SK-N-SH treated with all-trans-retinoic acid at 6 μM for 48 hours (cell line): ENCODE results near the gene AUTS2.

Experiments
- ATAC-seq: fragments of 200-7000 bp; cut with Tn5 transposase; 3 replicates; pipeline ENCODE4 v1.9.1; 2020; ENCODE audit warnings: mild to moderate bottlenecking, moderate library complexity
- ARNTL ChIP-seq: fragments of 450-650 bp; formaldehyde crosslinking; IDR thresholded peaks from 2 replicates; pipeline ENCODE4 v1.5.0; 2020; ENCODE audit warnings: low read depth, mild to moderate bottlenecking, moderate library complexity, borderline replicate concordance
- BACH2 ChIP-seq: fragments of 250-450 bp; sonication (Bioruptor Pico); IDR thresholded peaks from 2 replicates; pipeline ENCODE4 v1.9.0; 2021; ENCODE audit warnings: mild to moderate bottlenecking, borderline replicate concordance
- CSDC2 ChIP-seq: fragments of 250-450 bp; sonication (Bioruptor Pico); IDR thresholded peaks from 2 replicates; pipeline ENCODE4 v1.5.0; 2020; ENCODE audit warnings: mild to moderate bottlenecking, moderate library complexity
- ESRRG ChIP-seq: fragments of 250-450 bp; sonication (Bioruptor Pico); IDR thresholded peaks from 2 replicates; pipeline ENCODE4 v1.6.1; 2021; ENCODE audit warnings: mild to moderate bottlenecking
- GLIS3 ChIP-seq: fragments of 250-450 bp; sonication (Bioruptor Pico); IDR thresholded peaks from 2 replicates; pipeline ENCODE4 v1.5.0; 2020; ENCODE audit warnings: mild to moderate bottlenecking, moderate library complexity
- ISL1 ChIP-seq: fragments of 250-450 bp; sonication (Bioruptor Pico); IDR thresholded peaks from 2 replicates; pipeline ENCODE4 v2.1.2; 2022; ENCODE audit warnings: mild to moderate bottlenecking, moderate library complexity
- OSR1 ChIP-seq: fragments of 250-450 bp; sonication (Bioruptor Pico); IDR thresholded peaks from 2 replicates; pipeline ENCODE4 v1.8.0; 2022; ENCODE audit warnings: moderate library complexity, mild to moderate bottlenecking, inconsistent platforms
- PATZ1 ChIP-seq: fragments of 250-450 bp; sonication (Bioruptor Pico); IDR thresholded peaks from 2 replicates; pipeline ENCODE4 v1.8.0; 2020; ENCODE audit warnings: mild to moderate bottlenecking, moderate library complexity, borderline replicate concordance
- POU6F1 ChIP-seq: fragments of 250-450 bp; sonication (Bioruptor Pico); IDR thresholded peaks from 2 replicates; pipeline ENCODE4 v1.8.0; 2021; ENCODE audit warnings: low read depth, mild to moderate bottlenecking, moderate library complexity, borderline replicate concordance
- PPARA ChIP-seq: fragments of 250-450 bp; sonication (Bioruptor Pico); IDR thresholded peaks from 2 replicates; pipeline ENCODE4 v1.5.0; 2020; ENCODE audit warnings: mild to moderate bottlenecking, borderline replicate concordance
- RARB ChIP-seq: fragments of 250-450 bp; sonication (Bioruptor Pico); IDR thresholded peaks from 2 replicates; pipeline ENCODE4 v1.8.0; 2021; ENCODE audit warnings: mild to moderate bottlenecking, moderate library complexity
- SNAI2 ChIP-seq: fragments of 250-450 bp; sonication (Bioruptor Pico); IDR thresholded peaks from 2 replicates; pipeline ENCODE4 v1.5.0; 2020; ENCODE audit warnings: mild to moderate bottlenecking, moderate library complexity
- TCF4 ChIP-seq: fragments of 250-450 bp; sonication (Bioruptor Pico); IDR thresholded peaks from 2 replicates; pipeline ENCODE4 v1.8.0; 2021; ENCODE audit warnings: mild to moderate bottlenecking, moderate library complexity, borderline replicate concordance
- TOX ChIP-seq: fragments of 250-450 bp; sonication (Bioruptor Pico); IDR thresholded peaks from 2 replicates; pipeline ENCODE4 v1.8.0; 2021; ENCODE audit warnings: mild to moderate bottlenecking, moderate library complexity, borderline replicate concordance
- ZC3H10 ChIP-seq: fragments of 250-450 bp; sonication (Bioruptor Pico); IDR thresholded peaks from 2 replicates; pipeline ENCODE4 v1.5.1; 2021; ENCODE audit warnings: mild to moderate bottlenecking, moderate library complexity
- ZFP3 ChIP-seq: fragments of 250-450 bp; sonication (Bioruptor Pico); IDR thresholded peaks from 2 replicates; pipeline ENCODE4 v1.5.0; 2020; ENCODE audit warnings: mild to moderate bottlenecking, moderate library complexity
- ZFP30 ChIP-seq: fragments of 450-650 bp; formaldehyde crosslinking; IDR thresholded peaks from 2 replicates; pipeline ENCODE4 v1.5.0; 2022; ENCODE audit warnings: mild to moderate bottlenecking, moderate library complexity
- ZNF565 ChIP-seq: fragments of 450-650 bp; formaldehyde crosslinking; conservative IDR thresholded peaks from 2 replicates; pipeline ENCODE4 v1.5.0; 2020; ENCODE audit warnings: low read depth, mild to moderate bottlenecking, moderate library complexity
- ZNF70 ChIP-seq: fragments of 450-650 bp; formaldehyde crosslinking; IDR thresholded peaks from 2 replicates; pipeline ENCODE4 v1.5.0; 2020; ENCODE audit warnings: mild to moderate bottlenecking, moderate library complexity
- ZNF8 ChIP-seq: fragments of 450-650 bp; formaldehyde crosslinking; IDR thresholded peaks from 2 replicates; pipeline ENCODE4 v1.5.0; 2020; ENCODE audit warnings: mild to moderate bottlenecking, moderate library complexity
- TF ChIP-seq, protein P1 (sequence below): fragments of 250-450 bp; sonication (Bioruptor Pico); IDR thresholded peaks from 2 replicates; pipeline ENCODE4 v1.5.0; 2020; ENCODE audit warnings: mild to moderate bottlenecking, moderate library complexity

AUTS2 gene

DNA sequence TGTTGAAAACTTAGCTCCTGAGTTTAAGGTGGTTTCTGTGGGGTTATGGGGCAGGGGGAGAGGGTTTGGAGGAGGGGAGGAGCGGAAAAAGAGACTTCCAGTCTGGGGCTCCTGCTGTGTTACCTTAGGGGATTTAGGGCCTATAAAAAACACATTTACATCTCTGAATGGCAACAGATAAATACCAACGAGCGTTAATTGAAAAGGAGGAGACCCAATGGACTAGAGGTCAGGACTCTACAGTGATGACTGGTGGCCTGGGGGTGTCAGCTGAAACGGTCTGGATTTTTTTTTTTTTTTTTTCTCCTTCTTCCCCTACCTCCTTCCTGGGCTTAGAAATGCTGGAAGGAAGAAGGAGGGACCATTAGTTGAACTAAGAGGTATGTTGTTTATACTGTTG, 47.4 kb downstream of the AUTS2 start (continued):
- TF ChIP-seq, protein P1, sequence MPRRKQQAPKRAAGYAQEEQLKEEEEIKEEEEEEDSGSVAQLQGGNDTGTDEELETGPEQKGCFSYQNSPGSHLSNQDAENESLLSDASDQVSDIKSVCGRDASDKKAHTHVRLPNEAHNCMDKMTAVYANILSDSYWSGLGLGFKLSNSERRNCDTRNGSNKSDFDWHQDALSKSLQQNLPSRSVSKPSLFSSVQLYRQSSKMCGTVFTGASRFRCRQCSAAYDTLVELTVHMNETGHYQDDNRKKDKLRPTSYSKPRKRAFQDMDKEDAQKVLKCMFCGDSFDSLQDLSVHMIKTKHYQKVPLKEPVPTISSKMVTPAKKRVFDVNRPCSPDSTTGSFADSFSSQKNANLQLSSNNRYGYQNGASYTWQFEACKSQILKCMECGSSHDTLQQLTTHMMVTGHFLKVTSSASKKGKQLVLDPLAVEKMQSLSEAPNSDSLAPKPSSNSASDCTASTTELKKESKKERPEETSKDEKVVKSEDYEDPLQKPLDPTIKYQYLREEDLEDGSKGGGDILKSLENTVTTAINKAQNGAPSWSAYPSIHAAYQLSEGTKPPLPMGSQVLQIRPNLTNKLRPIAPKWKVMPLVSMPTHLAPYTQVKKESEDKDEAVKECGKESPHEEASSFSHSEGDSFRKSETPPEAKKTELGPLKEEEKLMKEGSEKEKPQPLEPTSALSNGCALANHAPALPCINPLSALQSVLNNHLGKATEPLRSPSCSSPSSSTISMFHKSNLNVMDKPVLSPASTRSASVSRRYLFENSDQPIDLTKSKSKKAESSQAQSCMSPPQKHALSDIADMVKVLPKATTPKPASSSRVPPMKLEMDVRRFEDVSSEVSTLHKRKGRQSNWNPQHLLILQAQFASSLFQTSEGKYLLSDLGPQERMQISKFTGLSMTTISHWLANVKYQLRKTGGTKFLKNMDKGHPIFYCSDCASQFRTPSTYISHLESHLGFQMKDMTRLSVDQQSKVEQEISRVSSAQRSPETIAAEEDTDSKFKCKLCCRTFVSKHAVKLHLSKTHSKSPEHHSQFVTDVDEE (CRISPR knock-in tag), result no peak
- no peak for TF ChIP-seq ZC3H10 (CRISPR knock-in tag)
- TF ChIP-seq ZFP3 (CRISPR knock-in tag), result no peak
- no peak for TF ChIP-seq ZNF70 (CRISPR knock-in tag)
- no peak for TF ChIP-seq RARB (CRISPR knock-in tag)
- TF ChIP-seq ESRRG (CRISPR knock-in tag), result no peak
- TF ChIP-seq ARNTL, result no peak
- TF ChIP-seq SNAI2 (CRISPR knock-in tag), result no peak

GRCh38 chr7:69651101-69651590, 52.9 kb downstream of the AUTS2 start:
- no peak for ATAC-seq
- TF ChIP-seq PATZ1 (CRISPR knock-in tag) (no peak), ZNF565 (no peak), ISL1 (CRISPR knock-in tag) (no peak), POU6F1 (CRISPR knock-in tag) (no peak), ZNF70 (CRISPR knock-in tag) (no peak), ARNTL (no peak), ZNF8 (CRISPR knock-in tag) (no peak), ZFP30 (no peak), ESRRG (CRISPR knock-in tag) (no peak)
- TF ChIP-seq, all 23 proteins: peak for 0

DNA sequence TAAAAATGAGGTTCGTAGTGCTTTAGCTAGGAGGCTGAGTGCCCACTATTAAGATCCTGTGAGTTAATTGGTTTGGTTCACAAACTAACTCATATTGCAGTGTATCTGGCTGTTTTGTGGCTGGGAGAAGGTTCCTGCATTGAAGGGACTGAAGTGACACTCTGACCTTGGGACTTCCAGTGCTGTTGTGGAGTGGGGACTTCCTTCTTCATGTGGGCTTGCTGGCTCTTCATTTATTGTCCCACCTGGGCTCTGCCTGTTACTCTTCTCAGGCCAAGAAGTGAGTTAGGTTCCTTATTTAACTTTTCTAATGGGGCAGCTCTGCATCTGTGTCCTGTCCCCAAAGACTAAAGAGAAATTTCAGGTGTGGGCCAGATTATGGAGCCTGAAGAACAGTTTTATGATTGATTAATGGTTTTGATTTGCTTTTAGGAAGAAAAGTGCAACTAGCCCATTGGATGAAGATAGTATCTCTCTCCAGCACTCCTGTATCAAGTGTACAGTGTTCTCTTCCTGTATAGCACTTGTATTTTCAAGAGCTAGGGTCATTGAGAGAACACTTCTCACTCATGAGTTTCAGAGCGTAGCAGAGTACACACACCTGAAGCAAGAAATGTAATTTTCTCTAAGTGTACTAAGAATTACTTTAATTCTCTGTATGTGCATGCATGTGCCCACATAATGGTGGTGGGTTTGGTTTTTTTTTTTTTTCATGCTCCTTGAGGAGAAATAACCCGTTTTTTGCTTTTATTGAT, 54.8 kb downstream of the AUTS2 start:
- TF ChIP-seq PATZ1 (CRISPR knock-in tag) (no peak), RARB (CRISPR knock-in tag) (no peak), ESRRG (CRISPR knock-in tag) (no peak), ZC3H10 (CRISPR knock-in tag) (no peak), ZFP30 (no peak), TOX (CRISPR knock-in tag) (no peak), ISL1 (CRISPR knock-in tag) (no peak), POU6F1 (CRISPR knock-in tag) (no peak), TCF4 (no peak)
- ATAC-seq, result no peak

DNA sequence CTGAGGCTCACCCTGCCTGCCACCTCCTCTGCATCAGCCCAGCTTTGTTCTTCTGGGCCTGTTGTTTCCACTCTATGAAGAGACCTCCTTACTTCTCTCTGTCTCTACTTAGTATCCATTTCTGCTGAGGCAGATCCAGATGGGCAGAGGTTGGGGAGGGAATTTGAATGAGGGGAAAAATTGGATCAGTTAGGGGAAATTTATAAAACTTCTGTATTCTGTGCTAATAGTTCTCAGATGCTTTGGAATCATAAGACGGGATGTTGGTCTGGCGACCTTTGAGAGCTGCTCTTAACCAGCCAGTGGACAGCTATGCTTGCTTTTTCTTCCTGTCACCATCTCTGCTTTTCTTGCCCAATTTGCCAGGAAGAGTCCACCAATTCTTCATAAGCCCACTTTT, 55.5 kb downstream of the AUTS2 start:
- no peak for ATAC-seq

More for the DNA sequence above, 55.5 kb downstream of the AUTS2 start:
- no peak for TF ChIP-seq OSR1 (CRISPR knock-in tag)
- TF ChIP-seq ZC3H10 (CRISPR knock-in tag), result no peak
- TF ChIP-seq GLIS3 (CRISPR knock-in tag), result no peak
- TF ChIP-seq PATZ1 (CRISPR knock-in tag), result no peak
- TF ChIP-seq CSDC2 (CRISPR knock-in tag), result no peak
- TF ChIP-seq ZFP30, result no peak
- TF ChIP-seq ISL1 (CRISPR knock-in tag), result no peak
- TF ChIP-seq ARNTL, result no peak
- no peak for TF ChIP-seq ESRRG (CRISPR knock-in tag)
- TF ChIP-seq PPARA, result no peak
- TF ChIP-seq TOX (CRISPR knock-in tag), result no peak
- no peak for TF ChIP-seq ZNF70 (CRISPR knock-in tag)
- TF ChIP-seq ZNF565, result no peak
- TF ChIP-seq SNAI2 (CRISPR knock-in tag), result no peak
- no peak for TF ChIP-seq BACH2 (CRISPR knock-in tag)
